SK-N-MC (cell line): ENCODE measurements around the gene NDUFC1.
A peak's percentile ranks its signal among the peaks of the same experiment; 100 is the strongest.
"Not testable (repeated sequence)": the region's sequence is repeated elsewhere in the genome, so short reads cannot be mapped to it uniquely, and the experiment has no call there.

ENCODE experiments used
- DNase-seq: peaks from one replicate; pipeline ENCODE4 v3.0.0-alpha.2; 2011; ENCODE audit warnings: low read depth, low spot score
- H3K27ac ChIP-seq: fragments of 200-600 bp; sonication (generic); 2 replicates; pipeline ENCODE4 v1.5.1; 2016; ENCODE audit warnings: mixed run types
- H3K36me3 ChIP-seq: fragments of 200-600 bp; sonication (generic); 2 replicates; pipeline ENCODE4 v1.6.1; 2017; ENCODE audit warnings: antibody characterized with exemption, low read length, mixed read lengths; ENCODE audit not compliant: insufficient read depth
- H3K4me3 ChIP-seq: fragments of 200-600 bp; sonication (generic); 2 replicates; pipeline ENCODE4 v1.5.1; 2016
- H3K9ac ChIP-seq: fragments of 200-600 bp; sonication (generic); 2 replicates; pipeline ENCODE4 v1.8.0; 2017; ENCODE audit warnings: mixed run types, mixed read lengths; ENCODE audit not compliant: insufficient read length
- H3K9me3 ChIP-seq: fragments of 200-600 bp; sonication (generic); 2 replicates; pipeline ENCODE4 v1.6.1; 2017; ENCODE audit warnings: low read depth, mild to moderate bottlenecking, antibody characterized with exemption, low read length, moderate library complexity, mixed read lengths
- EZH2 ChIP-seq: fragments of 200-600 bp; sonication (generic); IDR thresholded peaks from one replicate; pipeline ENCODE4 v1.6.1; 2017; ENCODE audit warnings: antibody characterized with exemption
- FOXP2 ChIP-seq: optimal IDR thresholded peaks from 2 replicates; pipeline ENCODE3; 2011; ENCODE audit warnings: mild to moderate bottlenecking, moderate library complexity; ENCODE audit not compliant: insufficient read depth; ENCODE audit errors: extremely low read length, control extremely low read depth
- POLR2AphosphoS5 ChIP-seq: IDR thresholded peaks from 2 replicates; pipeline ENCODE4 v1.6.1; 2012; ENCODE audit warnings: mild to moderate bottlenecking, low read depth, low read length, borderline replicate concordance

The NDUFC1 gene

GRCh38 chr4:139301821-139302611, at the start of gene NDUFC1:
Gene NDUFC1 (minus strand): TSS chr4:139302477. CDS start chr4:139295798, 6,679 bp downstream.
- peaks cover 16% of the 10 kb centered on the region for H3K9me3 ChIP-seq
- H3K27ac ChIP-seq, result peak within 1 kb of the TSS; percentile 93
- TF ChIP-seq POLR2AphosphoS5 (peak; percentile 66; the same call in 1 of the 2 replicates), FOXP2 (no peak)
- H3K9ac ChIP-seq, result peak within 1 kb of the TSS; percentile 99
- peak within 1 kb of the TSS; percentile 88 for H3K4me3 ChIP-seq
- H3K36me3 ChIP-seq, result peaks cover 46% of the 10 kb centered on the region
- DNase-seq, result no peak

GRCh38 chr4:139337612-139338011, 35.3 kb upstream of the NDUFC1 start:
- Histone ChIP-seq H3K9ac (peak overlapping the region; percentile 25), H3K4me3 (no peak overlapping the region), H3K36me3 (peaks cover 75% of the 10 kb centered on the region), H3K9me3 (no peaks in the 10 kb centered on the region), H3K27ac (0 out of 2 replicates have a peak overlapping the region, but pooled peaks have one; percentile 42)
- no peak for TF ChIP-seq EZH2
- TF ChIP-seq POLR2AphosphoS5, result no peak
- TF ChIP-seq FOXP2, result no peak
- no peak for DNase-seq

- H3K9ac ChIP-seq, result no peak overlapping the region
- H3K9me3 ChIP-seq, result no peaks in the 10 kb centered on the region
- DNase-seq, result no peak
- no peak for TF ChIP-seq EZH2
- H3K36me3 ChIP-seq, result peaks cover 59% of the 10 kb centered on the region
- H3K27ac ChIP-seq, result peak overlapping the region; percentile 30; the same call in 1 of the 2 replicates
- no peak overlapping the region for H3K4me3 ChIP-seq
Measured at GRCh38 chr4:139333046-139333445, 30.8 kb upstream of the NDUFC1 start.

GRCh38 chr4:139331185-139331584, 28.9 kb upstream of the NDUFC1 start:
- TF ChIP-seq POLR2AphosphoS5 (no peak), EZH2 (no peak), FOXP2 (no peak)
- Histone ChIP-seq H3K27ac (no peak overlapping the region), H3K4me3 (no peak overlapping the region), H3K9me3 (0 out of 2 replicates have a peak, but pooled peaks cover 4% of the 10 kb centered on the region), H3K9ac (no peak overlapping the region), H3K36me3 (peaks cover 64% of the 10 kb centered on the region)
- no peak for DNase-seq

GRCh38 chr4:139330283-139330682, 28.0 kb upstream of the NDUFC1 start:
- Histone ChIP-seq H3K27ac (0 out of 2 replicates have a peak overlapping the region, but pooled peaks have one; percentile 15), H3K36me3 (peaks cover 64% of the 10 kb centered on the region), H3K9ac (no peak overlapping the region), H3K9me3 (0 out of 2 replicates have a peak, but pooled peaks cover 4% of the 10 kb centered on the region), H3K4me3 (no peak overlapping the region)
- DNase-seq, result no peak
- no peak for TF ChIP-seq EZH2
- no peak for TF ChIP-seq FOXP2
- TF ChIP-seq POLR2AphosphoS5, result no peak

- DNase-seq, result no peak
- peaks cover 61% of the 10 kb centered on the region for H3K36me3 ChIP-seq
- TF ChIP-seq POLR2AphosphoS5, result no peak
- no peak for TF ChIP-seq EZH2
- no peak for TF ChIP-seq FOXP2
- no peak overlapping the region for H3K4me3 ChIP-seq
- H3K27ac ChIP-seq, result 0 out of 2 replicates have a peak overlapping the region, but pooled peaks have one; percentile 15
- no peak overlapping the region for H3K9ac ChIP-seq
- 0 out of 2 replicates have a peak, but pooled peaks cover 4% of the 10 kb centered on the region for H3K9me3 ChIP-seq
Measured at GRCh38 chr4:139329665-139330200, 27.5 kb upstream of the NDUFC1 start.

- DNase-seq, result no peak
- Histone ChIP-seq H3K9me3 (0 out of 2 replicates have a peak, but pooled peaks cover 4% of the 10 kb centered on the region), H3K9ac (no peak overlapping the region), H3K27ac (0 out of 2 replicates have a peak overlapping the region, but pooled peaks have one; percentile 2), H3K36me3 (peaks cover 50% of the 10 kb centered on the region), H3K4me3 (no peak overlapping the region)
- no peak for TF ChIP-seq EZH2
- no peak for TF ChIP-seq FOXP2
- TF ChIP-seq POLR2AphosphoS5, result no peak
Measured at GRCh38 chr4:139324620-139325019, 22.3 kb upstream of the NDUFC1 start.

- not testable (repeated sequence) for DNase-seq, H3K9ac ChIP-seq, H3K27ac ChIP-seq, H3K4me3 ChIP-seq, H3K9me3 ChIP-seq
- H3K36me3 ChIP-seq, result peaks cover 42% of the 10 kb centered on the region
Measured at GRCh38 chr4:139322541-139322940, 20.3 kb upstream of the NDUFC1 start.

GRCh38 chr4:139322070-139322469, 19.8 kb upstream of the NDUFC1 start:
- peaks cover 41% of the 10 kb centered on the region for H3K36me3 ChIP-seq
- not testable (repeated sequence) for H3K27ac ChIP-seq, H3K9me3 ChIP-seq, H3K4me3 ChIP-seq, DNase-seq, H3K9ac ChIP-seq
